HG02938 (cell line): ENCODE results near the gene INTS11.
A peak's percentile ranks its signal among the peaks of the same experiment; 100 is the strongest.

ENCODE experiments used
- ATAC-seq: cut with Tn5 transposase; IDR thresholded peaks from one replicate; pipeline ENCODE4 v1.9.1; 2021; ENCODE audit warnings: mild to moderate bottlenecking, moderate library complexity; ENCODE audit not compliant: unreplicated experiment

The INTS11 gene

GRCh38 chr1:1358433-1359271, 34.2 kb upstream of the INTS11 start, which contains the start of gene MXRA8:
MXRA8 (minus strand) TSS chr1:1358555; CDS start chr1:1358504, 51 bp downstream.
- no peak for ATAC-seq

GRCh38 chr1:1357871-1358432, 33.5 kb upstream of the INTS11 start:
- no peak for ATAC-seq

- ATAC-seq: no peak
Measured at GRCh38 chr1:1356796-1357401, 32.4 kb upstream of the INTS11 start.

- no peak for ATAC-seq
Measured at GRCh38 chr1:1356166-1356795, 31.8 kb upstream of the INTS11 start.

GRCh38 chr1:1355416-1355815, 31.0 kb upstream of the INTS11 start:
- no peak for ATAC-seq

GRCh38 chr1:1354271-1355247, 30.1 kb upstream of the INTS11 start:
- no peak for ATAC-seq

GRCh38 chr1:1353389-1354151, 29.1 kb upstream of the INTS11 start:
- no peak for ATAC-seq

GRCh38 chr1:1352786-1353388, 28.4 kb upstream of the INTS11 start:
- no peak for ATAC-seq

- ATAC-seq: no peak
Measured at GRCh38 chr1:1351511-1352427, 27.3 kb upstream of the INTS11 start.

GRCh38 chr1:1349256-1350012, 25.0 kb upstream of the INTS11 start, which contains the start of gene DVL1:
DVL1 (minus strand) TSS chr1:1349418; CDS start chr1:1349065, 353 bp downstream.
- peak; percentile 50 for ATAC-seq

GRCh38 chr1:1348420-1349255, 24.2 kb upstream of the INTS11 start:
- peak; percentile 8 for ATAC-seq

- no peak for ATAC-seq
Measured at GRCh38 chr1:1347663-1348419, 23.4 kb upstream of the INTS11 start.

GRCh38 chr1:1347026-1347595, 22.7 kb upstream of the INTS11 start:
- ATAC-seq: no peak

GRCh38 chr1:1346501-1346890, 22.0 kb upstream of the INTS11 start:
- no peak for ATAC-seq

GRCh38 chr1:1345860-1346500, 21.5 kb upstream of the INTS11 start:
- no peak for ATAC-seq
